Activated CD4-positive, alpha-beta T cell treated with anti-CD3 and anti-CD28 coated beads, Interleukin-2, amount 10 ng/mL, durations not matched to agents 7 days and 5 days (primary cell): ENCODE measurements around the gene IGSF9B. TPM values are rescaled to one million over a fixed set of nuclear protein-coding genes. Genes with fewer than 3 reads are reported as not detected.

Experiments used
- CTCF ChIA-PET: fragments of 350-600 bp; sonication (Branson Sonifier 250); formaldehyde crosslinking; loops from one replicate; lab custom pipeline; 2021; ENCODE audit warnings: antibody characterized with exemption; lab: Charles Lee
- POLR2A ChIA-PET: fragments of 350-600 bp; sonication (Branson Sonifier 250); formaldehyde crosslinking; loops from one replicate; lab custom pipeline; 2021; ENCODE audit warnings: antibody characterized with exemption; lab: Charles Lee
- DNase-seq: peaks from one replicate; pipeline ENCODE4 v3.0.0-alpha.2; 2020
- H3K27ac Mint-ChIP-seq: one replicate; pipeline ENCODE4 v1.8.0; 2021; ENCODE audit warnings: mild to moderate bottlenecking, moderate library complexity, mixed read lengths
- H3K27me3 Mint-ChIP-seq: one replicate; pipeline ENCODE4 v1.8.0; 2021; ENCODE audit warnings: mixed read lengths
- H3K36me3 Mint-ChIP-seq: one replicate; pipeline ENCODE4 v1.8.0; 2021; ENCODE audit warnings: low read depth, mixed read lengths
- H3K4me1 Mint-ChIP-seq: one replicate; pipeline ENCODE4 v1.8.0; 2021; ENCODE audit warnings: mixed read lengths
- H3K4me3 Mint-ChIP-seq: one replicate; pipeline ENCODE4 v1.8.0; 2021; ENCODE audit warnings: mild to moderate bottlenecking, moderate library complexity, mixed read lengths
- H3K9me3 Mint-ChIP-seq: one replicate; pipeline ENCODE4 v1.8.0; 2021; ENCODE audit warnings: mixed read lengths
- total RNA-seq, 2 experiments: library from RNA; stranded (reverse); gene quantifications; one replicate each; pipeline ENCODE4 v1.2.3, GENCODE V29; 2021

IGSF9B gene
- total RNA-seq, 2 experiments from 2014 or later: 130 to 142 TPM

DNA sequence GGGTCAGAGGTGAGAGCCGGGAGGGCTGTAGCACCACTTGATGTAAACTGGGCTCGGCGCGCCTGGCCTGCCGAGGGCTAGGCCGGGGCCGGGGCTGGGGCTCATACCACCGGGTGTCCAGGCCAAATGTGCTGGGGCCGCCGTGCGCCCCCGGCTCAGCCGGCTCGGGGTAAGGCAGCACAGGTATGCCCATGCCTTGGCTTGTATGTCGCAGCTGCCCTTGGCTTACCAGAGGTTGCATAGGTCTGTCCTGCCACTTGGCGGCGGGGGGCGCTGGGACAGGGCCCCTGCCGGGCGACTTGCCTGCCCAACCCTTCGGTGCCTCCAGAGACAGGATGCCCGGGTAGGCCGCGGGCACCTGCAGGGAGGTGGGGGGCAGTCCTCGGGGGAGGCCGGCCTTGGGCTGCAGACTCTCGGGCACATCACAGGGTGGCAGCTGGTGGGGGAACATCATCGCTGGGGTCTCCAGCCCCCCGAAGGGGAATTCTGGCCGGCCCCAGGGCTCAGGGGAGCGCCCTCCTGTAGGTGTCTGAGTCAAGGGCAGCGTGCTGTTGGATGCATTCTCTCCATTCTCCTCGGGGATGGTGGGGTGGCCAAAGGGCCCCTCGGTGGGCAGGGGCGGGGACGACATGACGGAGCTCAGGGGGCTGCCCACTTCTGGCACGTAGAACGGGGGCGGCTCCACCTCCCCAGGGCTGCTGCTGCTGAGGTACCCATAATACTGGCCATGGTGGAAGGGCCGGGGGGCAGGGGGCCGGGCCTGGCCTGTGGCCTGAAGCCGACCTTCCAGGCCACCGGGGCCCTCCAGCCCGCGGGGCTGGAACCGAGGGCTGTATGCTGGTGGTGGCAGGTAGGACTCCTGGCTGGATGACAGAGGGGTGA, 36.4 kb downstream of the IGSF9B start:
- ChIA-PET CTCF (interaction anchor here (1.2 kb wide), 1 partner anchor 8 kb away, joined by 3 read pairs; no protein-coding TSS in a partner anchor), POLR2A (no interaction called here)
- DNase-seq: no peak
- Mint-ChIP-seq H3K4me3 (no peak overlapping the region), H3K9me3 (no peaks in the 10 kb centered on the region), H3K4me1 (peaks cover 9% of the 10 kb centered on the region), H3K27me3 (no peaks in the 10 kb centered on the region), H3K36me3 (peaks cover 47% of the 10 kb centered on the region), H3K27ac (no peak overlapping the region)

GRCh38 chr11:133919330-133920108, 37.2 kb downstream of the IGSF9B start:
- Mint-ChIP-seq H3K4me3 (no peak overlapping the region), H3K4me1 (peaks cover 9% of the 10 kb centered on the region), H3K27ac (no peak overlapping the region), H3K36me3 (peaks cover 41% of the 10 kb centered on the region), H3K27me3 (no peaks in the 10 kb centered on the region), H3K9me3 (no peaks in the 10 kb centered on the region)
- ChIA-PET CTCF (interaction anchor here (1.2 kb wide), 1 partner anchor 9 kb away, joined by 3 read pairs; no protein-coding TSS in a partner anchor), POLR2A (no interaction called here)
- no peak for DNase-seq

GRCh38 chr11:133918608-133919260, 38.0 kb downstream of the IGSF9B start:
- ChIA-PET CTCF (no interaction called here), POLR2A (no interaction called here)
- Mint-ChIP-seq H3K4me3 (peak overlapping the region; percentile 22), H3K9me3 (no peaks in the 10 kb centered on the region), H3K36me3 (peaks cover 34% of the 10 kb centered on the region), H3K27ac (peak overlapping the region; percentile 76), H3K4me1 (peaks cover 9% of the 10 kb centered on the region), H3K27me3 (no peaks in the 10 kb centered on the region)
- no peak for DNase-seq

GRCh38 chr11:133917921-133918607, 38.7 kb downstream of the IGSF9B start:
- no peaks in the 10 kb centered on the region for H3K9me3 Mint-ChIP-seq
- peaks cover 37% of the 10 kb centered on the region for H3K36me3 Mint-ChIP-seq
- H3K4me3 Mint-ChIP-seq: no peak overlapping the region
- ChIA-PET POLR2A (no interaction called here), CTCF (no interaction called here)
- peaks cover 9% of the 10 kb centered on the region for H3K4me1 Mint-ChIP-seq
- no peak overlapping the region for H3K27ac Mint-ChIP-seq
- DNase-seq: no peak
- H3K27me3 Mint-ChIP-seq: no peaks in the 10 kb centered on the region

GRCh38 chr11:133916784-133917440, 39.9 kb downstream of the IGSF9B start:
- peaks cover 40% of the 10 kb centered on the region for H3K36me3 Mint-ChIP-seq
- POLR2A ChIA-PET: no interaction called here

DNA sequence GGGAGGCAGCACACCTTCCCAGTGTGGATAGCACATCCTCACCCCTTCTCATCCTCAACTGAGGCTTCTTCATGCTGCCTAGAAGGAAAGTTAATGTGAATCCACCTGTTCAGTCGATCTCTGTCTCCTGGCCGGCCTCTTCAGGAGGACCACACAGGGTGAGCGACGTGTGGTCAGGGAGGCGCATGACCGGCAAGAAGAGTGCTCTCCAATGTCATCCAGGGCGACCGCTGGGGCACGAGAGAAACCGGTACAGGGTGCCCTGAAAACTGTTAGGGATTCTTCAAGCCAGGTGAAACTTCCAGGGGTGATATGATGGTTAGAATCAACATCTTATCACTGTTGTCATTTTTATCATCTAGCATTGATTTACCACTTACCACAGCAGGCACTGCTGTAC, 43.0 kb downstream of the IGSF9B start:
- DNase-seq: no peak
- Mint-ChIP-seq H3K36me3 (peaks cover 45% of the 10 kb centered on the region), H3K27ac (peak overlapping the region; percentile 41), H3K4me1 (peaks cover 4% of the 10 kb centered on the region), H3K4me3 (no peak overlapping the region), H3K9me3 (no peaks in the 10 kb centered on the region), H3K27me3 (no peaks in the 10 kb centered on the region)
- CTCF ChIA-PET: interaction anchor here (2.2 kb wide), 1 partner anchor 14 kb away, joined by 10 read pairs; no protein-coding TSS in a partner anchor
- POLR2A ChIA-PET: no interaction called here

More at GRCh38 chr11:133916784-133917440, 39.9 kb downstream of the IGSF9B start:
- Mint-ChIP-seq H3K4me1 (peaks cover 9% of the 10 kb centered on the region), H3K27ac (peak overlapping the region; percentile 41), H3K9me3 (no peaks in the 10 kb centered on the region), H3K27me3 (no peaks in the 10 kb centered on the region), H3K4me3 (no peak overlapping the region)
- CTCF ChIA-PET: interaction anchor here (1.1 kb wide), 2 partner anchors 10 to 12 kb away, joined by 3 to 5 read pairs; no protein-coding TSS in a partner anchor
- DNase-seq: no peak

DNA sequence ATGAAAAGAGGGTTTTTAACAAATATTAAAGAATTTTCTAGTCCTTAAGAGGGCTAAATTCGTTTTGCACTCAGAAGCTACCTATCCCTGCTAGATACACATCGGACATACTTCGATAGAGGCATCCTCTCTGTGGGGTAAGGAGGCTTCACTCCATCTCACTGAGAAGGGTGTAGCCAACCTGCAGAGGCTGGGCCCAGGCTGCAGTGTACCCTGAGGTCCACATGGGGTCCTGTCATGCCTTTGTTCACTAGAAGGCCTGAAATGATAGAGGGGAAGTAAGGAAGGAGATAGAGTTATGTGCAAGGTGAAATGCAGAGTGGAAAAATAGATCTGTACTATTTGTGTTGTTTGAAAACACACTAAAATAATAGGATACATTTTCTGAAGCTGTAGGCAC, 45.6 kb downstream of the IGSF9B start:
- H3K36me3 Mint-ChIP-seq: peaks cover 37% of the 10 kb centered on the region
- no peaks in the 10 kb centered on the region for H3K27me3 Mint-ChIP-seq
- no peak overlapping the region for H3K27ac Mint-ChIP-seq
- H3K4me3 Mint-ChIP-seq: no peak overlapping the region
- ChIA-PET POLR2A (no interaction called here), CTCF (interaction anchor here (1.4 to 1.9 kb wide), 2 partner anchors 10 to 12 kb away, joined by 3 to 5 read pairs; no protein-coding TSS in a partner anchor)
- no peaks in the 10 kb centered on the region for H3K9me3 Mint-ChIP-seq
- H3K4me1 Mint-ChIP-seq: no peaks in the 10 kb centered on the region
- DNase-seq: no peak

DNA sequence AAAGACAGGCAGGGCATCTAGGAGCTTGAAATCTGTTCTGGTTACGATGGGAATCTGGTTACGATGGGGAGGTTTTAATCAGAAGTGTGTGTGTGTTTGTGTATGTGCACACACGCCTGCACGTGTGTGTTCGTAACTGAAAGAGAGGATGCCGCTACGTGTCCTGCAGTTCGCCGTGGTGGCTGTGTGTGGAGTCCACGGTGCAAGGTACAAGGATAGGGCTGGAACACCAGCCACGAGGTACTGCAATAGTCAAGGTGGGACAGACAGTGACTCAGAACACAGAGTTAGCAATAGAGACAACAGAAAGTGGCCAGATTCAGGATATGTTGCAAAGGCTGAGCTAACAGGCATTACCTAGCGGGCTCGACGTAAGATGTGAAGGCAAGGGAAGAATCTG, 46.7 kb downstream of the IGSF9B start:
- DNase-seq: no peak
- POLR2A ChIA-PET: no interaction called here
- Mint-ChIP-seq H3K4me1 (no peaks in the 10 kb centered on the region), H3K27me3 (no peaks in the 10 kb centered on the region), H3K4me3 (no peak overlapping the region), H3K9me3 (no peaks in the 10 kb centered on the region), H3K27ac (no peak overlapping the region), H3K36me3 (peaks cover 43% of the 10 kb centered on the region)
- CTCF ChIA-PET: interaction anchor here (1.4 kb wide), 1 partner anchor 9 kb away, joined by 3 read pairs; no protein-coding TSS in a partner anchor

DNA sequence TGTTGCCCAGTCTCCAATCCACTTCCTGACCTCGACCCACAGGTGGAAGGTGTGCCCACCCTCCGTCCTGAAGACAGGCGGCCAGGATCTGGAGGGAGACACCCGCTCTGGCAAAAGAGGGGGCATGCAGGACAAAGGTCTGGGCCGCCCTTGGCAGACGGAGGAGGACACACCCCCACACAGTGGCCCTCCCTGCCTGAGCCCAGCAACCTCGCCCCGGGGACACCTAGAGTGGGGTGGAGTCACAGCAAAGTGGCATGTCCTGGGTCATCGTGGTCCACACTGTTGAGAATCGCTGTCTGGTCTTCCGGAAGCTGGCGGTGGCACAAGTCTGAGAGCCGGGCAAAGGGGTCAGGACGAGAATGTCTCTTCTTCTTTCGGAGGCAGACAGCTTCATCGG, 47.9 kb downstream of the IGSF9B start:
- no peak for DNase-seq
- H3K27ac Mint-ChIP-seq: no peak overlapping the region
- POLR2A ChIA-PET: no interaction called here
- no peaks in the 10 kb centered on the region for H3K4me1 Mint-ChIP-seq
- no peaks in the 10 kb centered on the region for H3K9me3 Mint-ChIP-seq
- no peak overlapping the region for H3K4me3 Mint-ChIP-seq
- CTCF ChIA-PET: no interaction called here
- peaks cover 51% of the 10 kb centered on the region for H3K36me3 Mint-ChIP-seq
- H3K27me3 Mint-ChIP-seq: no peaks in the 10 kb centered on the region

GRCh38 chr11:133907841-133908241, 48.9 kb downstream of the IGSF9B start:
- H3K4me3 Mint-ChIP-seq: no peak overlapping the region
- peaks cover 53% of the 10 kb centered on the region for H3K36me3 Mint-ChIP-seq
- H3K9me3 Mint-ChIP-seq: no peaks in the 10 kb centered on the region
- no peaks in the 10 kb centered on the region for H3K27me3 Mint-ChIP-seq
- CTCF ChIA-PET: interaction anchor here (2.6 kb wide), 1 partner anchor 20 kb away, joined by 5 read pairs; no protein-coding TSS in a partner anchor
- H3K4me1 Mint-ChIP-seq: no peaks in the 10 kb centered on the region
- DNase-seq: no peak
- POLR2A ChIA-PET: no interaction called here
- H3K27ac Mint-ChIP-seq: no peak overlapping the region

- no peak overlapping the region for H3K27ac Mint-ChIP-seq
- H3K9me3 Mint-ChIP-seq: no peaks in the 10 kb centered on the region
- H3K27me3 Mint-ChIP-seq: no peaks in the 10 kb centered on the region
- no peak overlapping the region for H3K4me3 Mint-ChIP-seq
- no peak for DNase-seq
- POLR2A ChIA-PET: no interaction called here
- CTCF ChIA-PET: interaction anchor here (2.6 kb wide), 1 partner anchor 20 kb away, joined by 5 read pairs; no protein-coding TSS in a partner anchor
- peaks cover 47% of the 10 kb centered on the region for H3K36me3 Mint-ChIP-seq
- no peaks in the 10 kb centered on the region for H3K4me1 Mint-ChIP-seq
Observed at GRCh38 chr11:133907216-133907615, 49.6 kb downstream of the IGSF9B start.
